K562 (cell line): ENCODE measurements around the gene COX6A1. TPM values are rescaled to one million over a fixed set of nuclear protein-coding genes. Genes with fewer than 3 reads are reported as not detected.
A peak's percentile ranks its signal among the peaks of the same experiment; 100 is the strongest.

Experiments
- ARID1B ChIP-seq: fragments of 450-650 bp; IDR thresholded peaks from 2 replicates; pipeline ENCODE4 v1.6.1; 2016; ENCODE audit warnings: antibody characterized with exemption, mild to moderate bottlenecking, inconsistent platforms
- CBFB ChIP-seq: sonication (generic); formaldehyde crosslinking; IDR thresholded peaks from 2 replicates; pipeline ENCODE4 v1.4.0; 2020; ENCODE audit warnings: mild to moderate bottlenecking, missing genetic modification reagents
- CREB5 ChIP-seq: fragments of 250-450 bp; sonication (Bioruptor Pico); IDR thresholded peaks from 2 replicates; pipeline ENCODE4 v1.5.0; 2020; ENCODE audit warnings: mild to moderate bottlenecking
- CXXC5 ChIP-seq: fragments of 250-450 bp; sonication (Bioruptor Pico); IDR thresholded peaks from 2 replicates; pipeline ENCODE4 v1.8.0; 2022; ENCODE audit warnings: inconsistent platforms, mild to moderate bottlenecking, moderate library complexity
- ELF4 ChIP-seq: fragments of 450-650 bp; formaldehyde crosslinking; IDR thresholded peaks from 2 replicates; pipeline ENCODE4 v1.4.0; 2022; ENCODE audit warnings: missing genetic modification characterization
- HDAC8 ChIP-seq: fragments of 450-650 bp; IDR thresholded peaks from 2 replicates; pipeline ENCODE4 v1.6.1; 2016; ENCODE audit warnings: mild to moderate bottlenecking, missing genetic modification characterization, moderate library complexity, missing compliant biosample characterization
- NR2C1 ChIP-seq, 2 experiments: fragments of 450-650 bp; IDR thresholded peaks; 2 replicates each; pipeline ENCODE4 v1.6.1; 2017; ENCODE audit warnings: mild to moderate bottlenecking in 2 of 2, antibody characterized with exemption in 1 of 2, inconsistent platforms in 1 of 2, missing compliant biosample characterization in 1 of 2, missing genetic modification characterization in 1 of 2
- SMAD2 ChIP-seq: fragments of 150-350 bp; IDR thresholded peaks from 2 replicates; pipeline ENCODE4 v1.6.1; 2014; ENCODE audit warnings: low read depth, mild to moderate bottlenecking, low read length
- TCF3 ChIP-seq: sonication (generic); formaldehyde crosslinking; IDR thresholded peaks from 2 replicates; pipeline ENCODE4 v1.4.0; 2020; ENCODE audit warnings: mild to moderate bottlenecking, missing genetic modification reagents
- ZBTB1 ChIP-seq: sonication (generic); formaldehyde crosslinking; IDR thresholded peaks from 2 replicates; pipeline ENCODE4 v1.8.1; 2023; ENCODE audit warnings: missing genetic modification reagents, low read depth, mild to moderate bottlenecking, borderline replicate concordance
- ZBTB33 ChIP-seq: sonication (generic); formaldehyde crosslinking; IDR thresholded peaks from 2 replicates; pipeline ENCODE4 v1.8.1; 2023; ENCODE audit warnings: mild to moderate bottlenecking, missing genetic modification reagents
- polyA plus RNA-seq, 8 experiments: library from polyadenylated mRNA; depleted of rRNA in 4 of 8; stranded (reverse) in 5 of 8; unstranded in 3 of 8; fragments of >200 nt; fragmentation: Nextera tagmentation in 2 of 8; fragmentation: Illumina TruSeq in 1 of 8; extraction: Ambion mirVana in 2 of 8; extraction: Trizol in 1 of 8; gene quantifications; 2 replicates each; pipeline versions ENCODE4 v1.2.1 to v1.2.3, GENCODE V29; 2011 to 2014; ENCODE audit warnings: inconsistent platforms in 1 of 8, missing spikeins in 1 of 8
- total RNA-seq, 7 experiments: library from RNA; depleted of rRNA in 6 of 7; stranded (reverse); fragments of >200 nt in 6 of 7; fragmentation: Illumina TruSeq in 2 of 7; extraction: Trizol in 2 of 7; gene quantifications; 2 replicates each; pipeline versions ENCODE4 v1.2.1 to v1.2.3, GENCODE V29; 2011 to 2021; ENCODE audit warnings: low replicate concordance in 1 of 7
- TF ChIP-seq, protein P1 (sequence below), 2 experiments: fragments of 450-650 bp; IDR thresholded peaks; 2 replicates each; pipeline ENCODE4 v1.6.1; 2016; ENCODE audit warnings: mild to moderate bottlenecking in 2 of 2, borderline replicate concordance in 1 of 2, low read depth in 1 of 2, moderate library complexity in 1 of 2
- TF ChIP-seq, protein P2 (sequence below): fragments of 450-650 bp; formaldehyde crosslinking; IDR thresholded peaks from 2 replicates; pipeline ENCODE4 v1.4.0; 2020; ENCODE audit warnings: mild to moderate bottlenecking

Gene COX6A1
- total and polyA plus RNA-seq, 9 of the 15 experiments (the other 6 are each of a cell fraction or from before 2014, with no cell fraction given): 414 to 4,142 (median 931) TPM

DNA sequence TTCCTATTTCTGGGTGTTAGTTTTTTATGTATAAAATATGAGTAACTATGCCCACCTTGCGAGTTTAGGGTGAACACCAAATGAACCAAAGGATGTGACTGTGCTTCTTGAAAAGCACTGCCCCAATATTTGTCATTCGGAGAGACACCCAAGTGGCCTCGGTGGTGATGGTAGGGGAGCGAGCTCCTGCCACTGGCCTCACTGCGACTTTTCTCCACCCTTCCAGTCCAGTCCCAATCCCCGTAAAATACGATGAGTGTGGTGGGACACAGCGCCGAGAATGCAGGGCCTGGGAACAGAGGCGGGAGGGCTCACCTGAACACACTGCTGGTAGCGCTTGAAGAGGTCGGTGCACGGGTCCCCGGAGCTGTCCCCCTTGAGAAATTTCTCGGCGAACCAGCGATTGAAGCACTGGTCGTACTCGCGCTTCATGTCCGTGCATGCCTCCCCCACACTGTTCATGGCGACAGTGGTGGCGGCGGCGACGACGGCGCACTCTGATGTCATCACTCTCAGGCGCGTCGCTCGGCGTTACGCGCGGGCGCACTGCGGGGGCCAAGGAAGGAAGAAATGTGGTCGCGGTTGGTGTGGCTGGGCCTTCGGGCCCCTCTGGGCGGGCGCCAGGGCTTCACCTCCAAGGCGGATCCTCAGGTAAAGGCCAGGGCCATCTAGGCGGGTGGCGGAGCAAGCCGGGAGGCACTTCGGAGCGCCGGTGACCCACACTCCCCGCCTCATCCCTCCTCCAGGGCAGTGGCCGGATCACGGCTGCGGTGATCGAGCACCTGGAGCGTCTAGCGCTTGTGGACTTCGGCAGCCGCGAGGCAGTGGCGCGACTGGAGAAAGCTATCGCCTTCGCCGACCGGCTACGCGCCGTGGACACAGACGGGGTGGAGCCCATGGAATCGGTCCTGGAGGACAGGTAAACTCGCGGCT is 8.3 kb downstream of the COX6A1 start, which contains the start of the genes GATC and TRIAP1 (continued):
- TF ChIP-seq, protein P1, sequence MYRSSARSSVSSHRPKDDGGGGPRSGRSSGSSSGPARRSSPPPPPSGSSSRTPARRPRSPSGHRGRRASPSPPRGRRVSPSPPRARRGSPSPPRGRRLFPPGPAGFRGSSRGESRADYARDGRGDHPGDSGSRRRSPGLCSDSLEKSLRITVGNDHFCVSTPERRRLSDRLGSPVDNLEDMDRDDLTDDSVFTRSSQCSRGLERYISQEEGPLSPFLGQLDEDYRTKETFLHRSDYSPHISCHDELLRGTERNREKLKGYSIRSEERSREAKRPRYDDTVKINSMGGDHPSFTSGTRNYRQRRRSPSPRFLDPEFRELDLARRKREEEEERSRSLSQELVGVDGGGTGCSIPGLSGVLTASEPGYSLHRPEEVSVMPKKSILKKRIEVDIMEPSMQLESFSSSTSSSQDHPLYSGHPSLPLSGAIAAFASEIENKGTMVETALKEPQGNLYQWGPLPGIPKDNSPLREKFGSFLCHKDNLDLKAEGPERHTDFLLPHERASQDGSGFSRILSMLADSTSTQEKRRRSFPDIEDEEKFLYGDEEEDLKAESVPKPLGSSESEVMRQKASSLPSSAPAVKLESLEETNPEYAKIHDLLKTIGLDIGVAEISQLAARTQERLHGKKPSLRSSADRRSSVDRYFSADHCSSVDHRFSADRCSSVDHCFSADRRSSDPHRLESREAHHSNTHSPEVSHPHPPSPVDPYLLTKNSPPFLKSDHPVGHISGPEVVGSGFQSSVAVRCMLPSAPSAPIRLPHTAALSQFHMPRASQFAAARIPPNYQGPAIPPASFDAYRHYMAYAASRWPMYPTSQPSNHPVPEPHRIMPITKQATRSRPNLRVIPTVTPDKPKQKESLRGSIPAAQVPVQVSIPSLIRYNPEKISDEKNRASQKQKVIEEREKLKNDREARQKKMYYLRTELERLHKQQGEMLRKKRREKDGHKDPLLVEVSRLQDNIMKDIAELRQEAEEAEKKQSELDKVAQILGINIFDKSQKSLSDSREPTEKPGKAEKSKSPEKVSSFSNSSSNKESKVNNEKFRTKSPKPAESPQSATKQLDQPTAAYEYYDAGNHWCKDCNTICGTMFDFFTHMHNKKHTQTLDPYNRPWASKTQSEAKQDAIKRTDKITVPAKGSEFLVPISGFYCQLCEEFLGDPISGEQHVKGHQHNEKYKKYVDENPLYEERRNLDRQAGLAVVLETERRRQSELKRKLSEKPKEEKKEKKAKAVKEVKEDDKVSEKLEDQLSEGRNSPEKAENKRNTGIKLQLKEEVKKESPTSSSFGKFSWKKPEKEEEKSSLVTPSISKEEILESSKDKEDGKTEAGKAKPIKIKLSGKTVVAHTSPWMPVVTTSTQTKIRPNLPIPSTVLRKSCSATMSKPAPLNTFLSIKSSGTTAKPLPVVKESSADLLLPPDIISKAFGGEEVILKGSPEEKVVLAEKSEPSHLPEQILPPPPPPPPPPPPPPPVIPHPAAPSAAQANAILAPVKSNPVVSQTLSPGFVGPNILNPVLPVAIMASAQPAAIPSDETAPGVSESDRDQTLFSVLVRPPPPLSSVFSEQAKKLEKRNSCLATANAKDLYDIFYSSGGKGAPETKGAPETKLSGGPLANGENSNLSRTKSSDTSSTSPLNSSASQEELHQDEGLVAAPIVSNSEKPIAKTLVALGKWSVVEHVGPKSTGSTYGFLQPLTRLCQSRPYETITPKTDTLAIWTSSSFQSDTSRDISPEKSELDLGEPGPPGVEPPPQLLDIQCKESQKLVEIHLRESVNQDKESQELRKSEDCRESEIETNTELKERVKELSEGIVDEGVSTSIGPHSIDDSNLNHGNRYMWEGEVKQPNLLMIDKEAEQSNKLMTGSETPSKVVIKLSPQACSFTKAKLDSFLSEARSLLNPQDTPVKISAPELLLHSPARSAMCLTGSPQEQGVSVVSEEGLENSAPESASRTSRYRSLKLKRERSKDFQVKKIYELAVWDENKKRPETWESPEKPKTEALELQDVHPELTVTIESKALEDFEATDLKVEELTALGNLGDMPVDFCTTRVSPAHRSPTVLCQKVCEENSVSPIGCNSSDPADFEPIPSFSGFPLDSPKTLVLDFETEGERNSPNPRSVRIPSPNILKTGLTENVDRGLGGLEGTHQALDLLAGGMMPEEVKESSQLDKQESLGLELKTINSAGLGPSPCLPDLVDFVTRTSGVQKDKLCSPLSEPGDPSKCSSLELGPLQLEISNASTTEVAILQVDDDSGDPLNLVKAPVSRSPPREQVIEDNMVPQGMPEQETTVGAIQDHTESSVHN (IDR thresholded peaks at IDR 0.05; ENCODE audit: borderline replicate concordance in 1 of 2, low read depth in 1 of 2): no peak
- TF ChIP-seq ARID1B (peak; percentile 36), CREB5 (CRISPR knock-in tag) (no peak), ZBTB33 (peak; percentile 62), CXXC5 (CRISPR knock-in tag) (peak; percentile 97), NR2C1 (IDR thresholded peaks at IDR 0.05) (peak; percentile 63), NR2C1 (tag; IDR thresholded peaks at IDR 0.05) (peak; percentile 60), SMAD2 (no peak), HDAC8 (no peak), ELF4 (CRISPR knock-in tag) (no peak), TCF3 (CRISPR knock-in tag) (0 out of 2 replicates have a peak, but pooled peaks have one; percentile 23), CBFB (CRISPR knock-in tag) (no peak; the same call in 1 of the 2 replicates), ZBTB1 (CRISPR knock-in tag) (peak; percentile 32; the same call in 1 of the 2 replicates)
- TF ChIP-seq, protein P2, sequence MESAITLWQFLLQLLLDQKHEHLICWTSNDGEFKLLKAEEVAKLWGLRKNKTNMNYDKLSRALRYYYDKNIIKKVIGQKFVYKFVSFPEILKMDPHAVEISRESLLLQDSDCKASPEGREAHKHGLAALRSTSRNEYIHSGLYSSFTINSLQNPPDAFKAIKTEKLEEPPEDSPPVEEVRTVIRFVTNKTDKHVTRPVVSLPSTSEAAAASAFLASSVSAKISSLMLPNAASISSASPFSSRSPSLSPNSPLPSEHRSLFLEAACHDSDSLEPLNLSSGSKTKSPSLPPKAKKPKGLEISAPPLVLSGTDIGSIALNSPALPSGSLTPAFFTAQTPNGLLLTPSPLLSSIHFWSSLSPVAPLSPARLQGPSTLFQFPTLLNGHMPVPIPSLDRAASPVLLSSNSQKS (CRISPR knock-in tag): no peak
